CD14-positive monocyte (primary cell): ENCODE measurements around the gene PLPP7. TPM values are rescaled to one million over a fixed set of nuclear protein-coding genes. Genes with fewer than 3 reads are reported as not detected.
A peak's percentile ranks its signal among the peaks of the same experiment; 100 is the strongest.

ENCODE experiments used
- DNase-seq, 3 donors: peaks; one replicate each; pipeline ENCODE4 v3.0.0-alpha.2; 2011 to 2022
- H2AFZ ChIP-seq: 2 replicates; pipeline ENCODE4 v1.6.0; 2012; ENCODE audit warnings: mild to moderate bottlenecking, low read depth, low read length, inconsistent platforms; ENCODE audit not compliant: insufficient read depth, poor library complexity, severe bottlenecking
- H3K27ac ChIP-seq, 2 donors: 1 replicate in 1 of 2; 2 replicates in 1 of 2; pipeline ENCODE4 v1.5.1; 2012 to 2013; ENCODE audit warnings: low read length in 2 of 2, control low read depth in 1 of 2, inconsistent platforms in 1 of 2, low read depth in 1 of 2, mild to moderate bottlenecking in 1 of 2
- H3K27me3 ChIP-seq, 2 donors: one replicate each; pipeline versions ENCODE4 v1.6.0 to v1.6.1; 2011 to 2013; ENCODE audit warnings: low read length in 2 of 2; ENCODE audit not compliant: control insufficient read depth in 2 of 2, insufficient read depth in 2 of 2
- H3K36me3 ChIP-seq, 2 donors: replicated peaks in 1 of 2; 1 replicate in 1 of 2; 2 replicates in 1 of 2; pipeline versions ENCODE4 v1.5.1 to v1.6.1; 2012 to 2013; ENCODE audit warnings: low read length in 2 of 2, control low read depth in 1 of 2, inconsistent platforms in 1 of 2, mild to moderate bottlenecking in 1 of 2; ENCODE audit not compliant: insufficient read depth in 2 of 2, control insufficient read depth in 1 of 2
- H3K4me1 ChIP-seq, 2 donors: 1 replicate in 1 of 2; 2 replicates in 1 of 2; pipeline versions ENCODE4 v1.5.1 to v1.6.1; 2012 to 2013; ENCODE audit warnings: low read length in 2 of 2, control low read depth in 1 of 2, inconsistent platforms in 1 of 2, mild to moderate bottlenecking in 1 of 2, moderate library complexity in 1 of 2; ENCODE audit not compliant: insufficient read depth in 2 of 2, control insufficient read depth in 1 of 2
- H3K4me2 ChIP-seq: replicated peaks from 2 replicates; pipeline ENCODE3; 2012; ENCODE audit warnings: low read length, moderate library complexity, mild to moderate bottlenecking; ENCODE audit not compliant: poor library complexity, severe bottlenecking; ENCODE audit errors: extremely low read depth
- H3K4me3 ChIP-seq, 3 experiments: fragments of 200-600 bp in 1 of 3; sonication (generic) in 1 of 3; replicated peaks in 1 of 3; 1 replicate in 2 of 3; 2 replicates in 1 of 3; pipeline ENCODE4 v1.5.1; 2011 to 2013; ENCODE audit warnings: low read length in 3 of 3, mild to moderate bottlenecking in 3 of 3, control low read depth in 2 of 3, low read depth in 2 of 3, inconsistent platforms in 1 of 3, moderate library complexity in 1 of 3
- H3K79me2 ChIP-seq: 2 replicates; pipeline ENCODE4 v1.6.0; 2012; ENCODE audit warnings: mild to moderate bottlenecking, control low read depth, inconsistent platforms, low read length, moderate library complexity; ENCODE audit not compliant: insufficient read depth
- H3K9ac ChIP-seq: 2 replicates; pipeline ENCODE4 v1.6.0; 2017; ENCODE audit warnings: low read length, mild to moderate bottlenecking; ENCODE audit not compliant: insufficient read depth, poor library complexity, severe bottlenecking
- H3K9me3 ChIP-seq, 2 donors: replicated peaks in 1 of 2; 1 replicate in 1 of 2; 2 replicates in 1 of 2; pipeline versions ENCODE4 v1.5.1 to v1.6.1; 2012 to 2013; ENCODE audit warnings: low read length in 2 of 2, control low read depth in 1 of 2; ENCODE audit not compliant: control insufficient read depth in 1 of 2, insufficient read depth in 1 of 2
- H4K20me1 ChIP-seq: 2 replicates; pipeline ENCODE4 v1.6.0; 2012; ENCODE audit warnings: mild to moderate bottlenecking, low read length, control low read depth, moderate library complexity; ENCODE audit not compliant: insufficient read depth
- H3K27ac Mint-ChIP-seq, 7 donors: one replicate each; pipeline ENCODE4 v1.8.0; 2020; ENCODE audit warnings: mild to moderate bottlenecking in 7 of 7, mixed read lengths in 7 of 7, moderate library complexity in 6 of 7, inconsistent platforms in 2 of 7
- H3K27me3 Mint-ChIP-seq, 3 donors: one replicate each; pipeline ENCODE4 v1.8.0; 2021 to 2022; ENCODE audit warnings: low read depth in 3 of 3, mild to moderate bottlenecking in 3 of 3, mixed read lengths in 3 of 3, moderate library complexity in 3 of 3, inconsistent platforms in 1 of 3
- H3K36me3 Mint-ChIP-seq, 2 donors: one replicate each; pipeline ENCODE4 v1.8.0; 2020; ENCODE audit warnings: mixed read lengths in 2 of 2, inconsistent platforms in 1 of 2, mild to moderate bottlenecking in 1 of 2
- H3K4me1 Mint-ChIP-seq: one replicate; pipeline ENCODE4 v1.8.0; 2020; ENCODE audit warnings: mild to moderate bottlenecking, mixed read lengths
- H3K4me3 Mint-ChIP-seq, 2 donors: one replicate each; pipeline ENCODE4 v1.8.0; 2020; ENCODE audit warnings: mild to moderate bottlenecking in 2 of 2, mixed read lengths in 2 of 2, moderate library complexity in 1 of 2
- H3K9me3 Mint-ChIP-seq, 7 donors: one replicate each; pipeline ENCODE4 v1.8.0; 2020 to 2022; ENCODE audit warnings: mixed read lengths in 7 of 7, mild to moderate bottlenecking in 6 of 7, moderate library complexity in 6 of 7, inconsistent platforms in 2 of 7
- WGBS: methylation state at CpG from one replicate; pipeline ENCODE4 v1.1.5; 2013; ENCODE audit warnings: missing lambda C conversion rate; ENCODE audit not compliant: insufficient coverage; 5-methylcytosine and 5-hydroxymethylcytosine counted together
- intact Hi-C, 2 donors: fragments of 100-400 bp; cut with micrococcal nuclease; formaldehyde crosslinking; loops; one replicate each; pipeline versions ENCODE4 v1.15.0 to v1.15.1; 2023
- polyA plus RNA-seq, 3 donors: library from polyadenylated mRNA; depleted of rRNA in 1 of 3; unstranded in 2 of 3; stranded (reverse) in 1 of 3; fragments of 300-500 nt in 2 of 3; fragments of >200 nt in 1 of 3; fragmentation: Illumina TruSeq in 2 of 3; gene quantifications; 1 replicate in 2 of 3; 2 replicates in 1 of 3; pipeline ENCODE4 v1.2.3, GENCODE V29; 2012 to 2021
- TF ChIP-seq, protein P1 (sequence below): fragments of 200-600 bp; IDR thresholded peaks from one replicate; pipeline ENCODE4 v1.8.0; 2022; ENCODE audit warnings: antibody characterized with exemption, mild to moderate bottlenecking

Gene PLPP7
- polyA plus RNA-seq, 3 donors, result 1.1 to 3.1 (median 1.5) TPM

DNA sequence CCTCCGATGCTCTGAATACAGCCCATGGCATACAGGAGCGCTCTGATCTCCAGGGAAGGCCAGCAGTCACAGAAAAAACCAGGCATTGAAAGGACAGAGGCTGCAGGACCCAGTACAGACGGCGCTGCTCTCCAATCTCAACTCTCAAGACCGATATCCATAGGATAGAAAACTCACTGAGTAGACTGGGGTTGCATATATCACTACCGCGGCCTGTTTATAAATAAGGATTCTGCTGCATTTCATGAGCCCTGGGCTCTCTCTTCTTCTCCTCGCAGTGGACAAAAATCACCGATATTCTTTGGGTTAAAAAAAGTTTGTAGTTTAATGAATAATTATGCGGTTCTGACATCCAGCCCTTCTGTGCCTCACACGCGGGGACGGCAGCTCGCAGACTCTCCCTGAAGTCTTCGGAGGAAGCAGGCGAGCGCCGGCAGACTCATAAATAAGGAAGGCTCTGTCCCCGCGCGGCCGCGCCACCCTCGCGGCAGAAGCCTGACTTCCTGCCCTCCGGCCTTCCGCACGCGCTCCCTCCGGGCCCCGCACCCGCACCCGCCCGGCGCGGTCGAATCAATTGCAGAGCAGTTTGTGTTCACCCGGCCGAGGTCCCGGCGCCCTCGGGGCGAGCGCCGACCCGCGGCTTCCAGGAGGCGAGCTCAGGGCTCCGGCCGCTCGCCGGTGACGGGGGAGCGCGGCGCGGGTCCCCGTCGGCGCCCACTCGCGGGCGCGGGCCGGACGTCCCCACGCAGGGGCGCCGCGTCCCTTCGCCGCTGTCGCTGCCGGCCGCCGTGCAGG, 13.2 kb upstream of the PLPP7 start, which contains the start of gene FAM78A:
FAM78A (minus strand) TSS at position 417 of the 795 bp plus-strand sequence; CDS start at position 86, 331 bp downstream.
- H3K27ac ChIP-seq, result peak within 1 kb of the TSS; percentile 75 to 93
- peaks cover 63% of the 10 kb centered on the region for H3K79me2 ChIP-seq
- peak within 1 kb of the TSS; percentile 78 to 94 (median 93) for H3K4me3 ChIP-seq
- peak within 1 kb of the TSS; percentile 99 to 100 for H3K4me3 Mint-ChIP-seq
- peaks cover 55% of the 10 kb centered on the region for H3K4me1 Mint-ChIP-seq
- peaks cover 6 to 10% (median 9%) of the 10 kb centered on the region in 3 donors for H3K27me3 Mint-ChIP-seq
- H4K20me1 ChIP-seq, result peaks cover 44% of the 10 kb centered on the region
- H2AFZ ChIP-seq, result peak within 1 kb of the TSS; percentile 69
- peak within 1 kb of the TSS; percentile 98 for H3K4me2 ChIP-seq
- peaks cover 0 to 8% of the 10 kb centered on the region in 2 donors for H3K27me3 ChIP-seq
- no peaks in the 10 kb centered on the region for H3K9me3 ChIP-seq
- H3K36me3 Mint-ChIP-seq, result peaks cover 1 to 14% of the 10 kb centered on the region in 2 donors
- H3K9ac ChIP-seq, result peak within 1 kb of the TSS; percentile 86
- peaks cover 57 to 60% of the 10 kb centered on the region in 2 donors for H3K4me1 ChIP-seq
- H3K36me3 ChIP-seq, result no peaks in the 10 kb centered on the region
- intact Hi-C loops, result loop anchor here (5.0 to 10.0 kb wide), 4 partner anchors 39 to 1079 kb away; partner anchors contain the start of genes PRRC2B (in 1 of the 2) and SETX (in 1 of the 2)
- peak; percentile 77 to 78 (median 78) for DNase-seq
- TF ChIP-seq, protein P1, sequence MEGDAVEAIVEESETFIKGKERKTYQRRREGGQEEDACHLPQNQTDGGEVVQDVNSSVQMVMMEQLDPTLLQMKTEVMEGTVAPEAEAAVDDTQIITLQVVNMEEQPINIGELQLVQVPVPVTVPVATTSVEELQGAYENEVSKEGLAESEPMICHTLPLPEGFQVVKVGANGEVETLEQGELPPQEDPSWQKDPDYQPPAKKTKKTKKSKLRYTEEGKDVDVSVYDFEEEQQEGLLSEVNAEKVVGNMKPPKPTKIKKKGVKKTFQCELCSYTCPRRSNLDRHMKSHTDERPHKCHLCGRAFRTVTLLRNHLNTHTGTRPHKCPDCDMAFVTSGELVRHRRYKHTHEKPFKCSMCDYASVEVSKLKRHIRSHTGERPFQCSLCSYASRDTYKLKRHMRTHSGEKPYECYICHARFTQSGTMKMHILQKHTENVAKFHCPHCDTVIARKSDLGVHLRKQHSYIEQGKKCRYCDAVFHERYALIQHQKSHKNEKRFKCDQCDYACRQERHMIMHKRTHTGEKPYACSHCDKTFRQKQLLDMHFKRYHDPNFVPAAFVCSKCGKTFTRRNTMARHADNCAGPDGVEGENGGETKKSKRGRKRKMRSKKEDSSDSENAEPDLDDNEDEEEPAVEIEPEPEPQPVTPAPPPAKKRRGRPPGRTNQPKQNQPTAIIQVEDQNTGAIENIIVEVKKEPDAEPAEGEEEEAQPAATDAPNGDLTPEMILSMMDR, result no peak
- WGBS, result under 1% methylated on average over 69 of the region's 76 CpGs
- H3K27ac Mint-ChIP-seq, result peak within 1 kb of the TSS; percentile 92 to 98 (median 96)
- H3K9me3 Mint-ChIP-seq, result peaks cover 0 to 2% (median 0%) of the 10 kb centered on the region in 7 donors

DNA sequence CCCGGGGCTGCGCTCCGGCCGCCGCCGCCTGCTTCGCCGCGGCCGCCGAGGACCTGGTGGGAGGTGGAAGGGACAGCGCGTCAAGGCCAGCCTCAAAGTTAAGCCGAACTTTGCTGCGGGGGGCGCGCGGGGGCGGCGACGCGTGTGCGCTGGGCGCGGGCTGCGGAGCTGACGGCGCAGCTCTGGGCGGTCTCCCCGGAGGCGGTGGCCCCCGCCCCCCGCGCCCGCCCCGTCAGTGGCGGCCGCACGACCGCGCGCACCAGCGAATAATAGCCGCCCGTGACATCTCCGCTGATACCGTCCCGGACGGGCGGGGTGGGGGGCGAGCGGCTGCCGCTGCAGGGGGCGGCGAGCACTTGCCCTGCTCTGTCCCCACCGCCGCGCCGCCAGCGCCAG, 12.6 kb upstream of the PLPP7 start:
- Histone ChIP-seq H3K4me2 (peak overlapping the region; percentile 98), H4K20me1 (peaks cover 38% of the 10 kb centered on the region), H3K4me1 (peaks cover 51 to 54% of the 10 kb centered on the region in 2 donors), H3K4me3 (peak overlapping the region; percentile 34 to 94 (median 93)), H3K27ac (peak overlapping the region in 1 of 2 donors; percentile 93), H3K36me3 (no peaks in the 10 kb centered on the region), H2AFZ (peak overlapping the region; percentile 69), H3K27me3 (peaks cover under 1 to 14% of the 10 kb centered on the region in 2 donors), H3K79me2 (peaks cover 57% of the 10 kb centered on the region), H3K9ac (peak overlapping the region; percentile 86), H3K9me3 (peaks cover 0 to 3% of the 10 kb centered on the region in 2 donors)
- WGBS, result 0% methylated on average over 60 of the region's 60 CpGs
- Mint-ChIP-seq H3K9me3 (peaks cover 0 to 3% (median 0%) of the 10 kb centered on the region in 7 donors), H3K4me3 (peak overlapping the region; percentile 46 to 69), H3K36me3 (peaks cover 6 to 8% of the 10 kb centered on the region in 2 donors), H3K4me1 (peaks cover 51% of the 10 kb centered on the region), H3K27me3 (peaks cover 11 to 16% (median 15%) of the 10 kb centered on the region in 3 donors), H3K27ac (peak overlapping the region in 1 of 7 donors; percentile 54)
- TF ChIP-seq, protein P1, result no peak
- intact Hi-C loops, result loop anchor here (5.0 to 10.0 kb wide), 4 partner anchors 40 to 1078 kb away; partner anchors contain the start of genes PRRC2B (in 1 of the 2) and SETX (in 1 of the 2)
- no peak for DNase-seq
